22Rv1 (cell line): ENCODE data around the gene DPH2.
A peak's percentile ranks its signal among the peaks of the same experiment; 100 is the strongest.

Experiments used
- H3K27ac ChIP-seq: fragments of 450-650 bp; 2 replicates; pipeline ENCODE4 v1.5.1; 2017
- CTCF ChIP-seq: fragments of 450-650 bp; IDR thresholded peaks from 2 replicates; pipeline ENCODE4 v1.5.1; 2017; ENCODE audit warnings: mild to moderate bottlenecking
- ZFX ChIP-seq: fragments of 450-650 bp; IDR thresholded peaks from 2 replicates; pipeline ENCODE4 v1.6.1; 2017; ENCODE audit warnings: antibody characterized with exemption, borderline replicate concordance

The DPH2 gene

GRCh38 chr1:43987159-43987902 lies 17.5 kb downstream of the DPH2 start:
- no peak overlapping the region for H3K27ac ChIP-seq
- TF ChIP-seq ZFX, result no peak
- no peak for TF ChIP-seq CTCF

- TF ChIP-seq ZFX (no peak), CTCF (no peak)
- peak overlapping the region; percentile 91 for H3K27ac ChIP-seq
Measured at GRCh38 chr1:43990271-43991199, 20.7 kb downstream of the DPH2 start.

GRCh38 chr1:43991200-43991475 lies 21.3 kb downstream of the DPH2 start:
- TF ChIP-seq ZFX (no peak), CTCF (no peak)
- H3K27ac ChIP-seq, result peak overlapping the region; percentile 91

- TF ChIP-seq CTCF (no peak), ZFX (no peak)
- peak within 1 kb of the TSS; percentile 91 for H3K27ac ChIP-seq
Measured at GRCh38 chr1:43991476-43992231, 21.8 kb downstream of the DPH2 start, which contains the start of gene CCDC24. TSS of gene CCDC24 (plus strand) at chr1:43991599. CDS start at chr1:43991879, 280 bp downstream.

GRCh38 chr1:43992232-43992995 lies 22.6 kb downstream of the DPH2 start:
- H3K27ac ChIP-seq, result peak overlapping the region; percentile 91
- no peak for TF ChIP-seq ZFX
- TF ChIP-seq CTCF, result no peak

- H3K27ac ChIP-seq, result peak overlapping the region; percentile 91; the same call in 1 of the 2 replicates
Measured at GRCh38 chr1:43993206-43993914, 23.6 kb downstream of the DPH2 start.

More at GRCh38 chr1:43993206-43993914, 23.6 kb downstream of the DPH2 start:
- no peak for TF ChIP-seq ZFX
- TF ChIP-seq CTCF, result no peak
